Thoracic aorta (tissue), 2 donors: ENCODE data around the gene DMKN. TPM values are rescaled to one million over a fixed set of nuclear protein-coding genes. Genes with fewer than 3 reads are reported as not detected.

Experiments
- ATAC-seq: fragments of 150-250 bp; one replicate; pipeline ENCODE4 v1.8.0; 2017; ENCODE audit warnings: low read depth; ENCODE audit not compliant: insufficient number of reproducible peaks, low FRiP score
- DNase-seq: peaks from one replicate; pipeline ENCODE4 v3.0.0-alpha.2; 2020; ENCODE audit warnings: low spot score
- H3K27ac ChIP-seq, 2 donors: fragments of 200-600 bp; sonication (generic); 1 replicate in 1 of 2; 2 replicates in 1 of 2; pipeline ENCODE4 v1.5.1; 2016; ENCODE audit warnings: mild to moderate bottlenecking in 2 of 2, moderate library complexity in 2 of 2
- H3K27me3 ChIP-seq: fragments of 200-600 bp; sonication (generic); replicated peaks from 2 replicates; pipeline ENCODE4 v1.6.0; 2016; ENCODE audit warnings: mild to moderate bottlenecking; ENCODE audit not compliant: insufficient read depth
- H3K36me3 ChIP-seq: fragments of 200-600 bp; sonication (generic); one replicate; pipeline ENCODE4 v1.5.1; 2016
- H3K4me1 ChIP-seq, 2 donors: fragments of 200-600 bp; sonication (generic); 1 replicate in 1 of 2; 2 replicates in 1 of 2; pipeline versions ENCODE4 v1.5.1 to v1.6.0; 2016; ENCODE audit warnings: low read depth in 2 of 2, mild to moderate bottlenecking in 1 of 2; ENCODE audit not compliant: control insufficient read depth in 1 of 2
- H3K4me3 ChIP-seq: fragments of 200-600 bp; sonication (generic); 2 replicates; pipeline ENCODE4 v1.5.1; 2016; ENCODE audit warnings: mild to moderate bottlenecking
- H3K9me3 ChIP-seq: fragments of 200-600 bp; sonication (generic); 2 replicates; pipeline ENCODE4 v1.5.1; 2016
- total RNA-seq, 2 donors: library from RNA; depleted of rRNA; stranded (reverse); fragments of >200 nt; gene quantifications; one replicate each; pipeline versions ENCODE4 v1.1.0 to v1.2.3, GENCODE V29; 2016
- TF ChIP-seq, protein P1 (sequence below): fragments of 200-600 bp; sonication (generic); IDR thresholded peaks from one replicate; pipeline ENCODE4 v1.5.1; 2019; ENCODE audit warnings: antibody characterized with exemption

DMKN gene
- total RNA-seq, 2 donors from 2014 or later = 26.1 to 53.7 TPM

DNA sequence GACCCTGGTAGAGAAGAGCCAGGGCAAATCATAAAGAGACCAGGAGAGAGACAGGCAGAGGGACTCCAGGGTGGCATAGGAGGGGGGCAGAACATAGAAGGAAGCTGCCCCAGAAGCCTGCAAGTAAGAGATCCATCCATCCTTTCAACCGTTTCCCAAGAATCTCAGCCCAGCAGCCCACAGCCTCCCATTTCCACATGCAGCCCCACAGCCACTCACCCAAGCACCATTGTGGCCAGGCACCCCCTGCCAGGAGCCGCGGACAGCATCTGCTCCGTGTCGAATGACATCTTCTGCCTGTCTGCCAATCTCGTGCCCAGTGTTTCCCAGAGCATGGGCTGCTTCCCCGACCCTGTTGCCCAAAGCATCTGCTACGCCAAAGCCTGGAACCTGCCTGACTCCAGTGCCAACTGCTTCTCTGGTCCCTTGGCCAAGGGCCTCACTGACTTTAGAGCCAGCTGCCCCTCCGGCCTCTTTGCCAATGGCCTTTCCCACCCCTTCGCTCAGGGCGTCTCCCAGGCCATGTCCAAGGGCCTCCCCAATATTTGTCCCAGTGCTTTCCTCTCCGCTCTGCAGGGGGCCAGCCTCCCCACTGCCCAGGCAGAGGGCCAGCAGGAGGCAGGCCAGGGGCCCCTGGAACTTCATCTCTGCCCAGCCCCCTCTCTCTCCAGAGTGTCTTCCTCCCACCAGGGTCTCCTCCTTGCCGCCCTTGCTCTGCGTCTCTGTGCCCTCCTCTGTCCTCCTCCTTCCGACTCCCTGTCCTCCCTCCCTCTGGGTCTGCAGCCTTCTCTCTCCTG lies 420 bp downstream of the DMKN start:
- no peak overlapping the region for H3K27ac ChIP-seq
- peaks cover 6 to 9% of the 10 kb centered on the region in 2 donors for H3K4me1 ChIP-seq
- TF ChIP-seq, protein P1, sequence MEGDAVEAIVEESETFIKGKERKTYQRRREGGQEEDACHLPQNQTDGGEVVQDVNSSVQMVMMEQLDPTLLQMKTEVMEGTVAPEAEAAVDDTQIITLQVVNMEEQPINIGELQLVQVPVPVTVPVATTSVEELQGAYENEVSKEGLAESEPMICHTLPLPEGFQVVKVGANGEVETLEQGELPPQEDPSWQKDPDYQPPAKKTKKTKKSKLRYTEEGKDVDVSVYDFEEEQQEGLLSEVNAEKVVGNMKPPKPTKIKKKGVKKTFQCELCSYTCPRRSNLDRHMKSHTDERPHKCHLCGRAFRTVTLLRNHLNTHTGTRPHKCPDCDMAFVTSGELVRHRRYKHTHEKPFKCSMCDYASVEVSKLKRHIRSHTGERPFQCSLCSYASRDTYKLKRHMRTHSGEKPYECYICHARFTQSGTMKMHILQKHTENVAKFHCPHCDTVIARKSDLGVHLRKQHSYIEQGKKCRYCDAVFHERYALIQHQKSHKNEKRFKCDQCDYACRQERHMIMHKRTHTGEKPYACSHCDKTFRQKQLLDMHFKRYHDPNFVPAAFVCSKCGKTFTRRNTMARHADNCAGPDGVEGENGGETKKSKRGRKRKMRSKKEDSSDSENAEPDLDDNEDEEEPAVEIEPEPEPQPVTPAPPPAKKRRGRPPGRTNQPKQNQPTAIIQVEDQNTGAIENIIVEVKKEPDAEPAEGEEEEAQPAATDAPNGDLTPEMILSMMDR = no peak
- no peaks in the 10 kb centered on the region for H3K36me3 ChIP-seq
- no peak for DNase-seq
- H3K4me3 ChIP-seq = no peak overlapping the region
- H3K27me3 ChIP-seq = no peaks in the 10 kb centered on the region
- ATAC-seq = no peak
- no peaks in the 10 kb centered on the region for H3K9me3 ChIP-seq

DNA sequence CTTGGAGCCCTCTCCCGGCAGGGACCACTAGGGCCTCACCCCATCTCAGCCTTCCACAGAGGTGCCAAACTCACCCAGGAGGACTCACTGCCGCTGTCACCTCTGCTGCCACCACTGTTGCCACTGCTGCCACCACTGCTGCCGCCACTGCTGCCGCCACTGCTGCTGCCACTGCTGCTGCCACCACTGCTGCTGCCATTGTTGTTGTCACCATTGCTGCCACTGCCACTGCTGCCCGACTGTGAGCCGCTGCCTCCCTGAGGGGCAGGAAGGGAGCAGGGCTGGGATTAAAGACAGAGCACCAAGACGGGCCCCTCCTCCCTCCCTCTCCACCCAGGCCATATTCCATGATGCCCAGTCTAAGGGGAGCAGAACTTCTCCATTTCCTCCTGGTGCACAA lies 2.1 kb downstream of the DMKN start:
- TF ChIP-seq, protein P1 = no peak
- no peaks in the 10 kb centered on the region for H3K36me3 ChIP-seq
- no peaks in the 10 kb centered on the region for H3K27me3 ChIP-seq
- ATAC-seq = no peak
- H3K4me3 ChIP-seq = no peak overlapping the region
- no peak for DNase-seq
- peaks cover 6 to 9% of the 10 kb centered on the region in 2 donors for H3K4me1 ChIP-seq
- H3K27ac ChIP-seq = no peak overlapping the region
- H3K9me3 ChIP-seq = no peaks in the 10 kb centered on the region

DNA sequence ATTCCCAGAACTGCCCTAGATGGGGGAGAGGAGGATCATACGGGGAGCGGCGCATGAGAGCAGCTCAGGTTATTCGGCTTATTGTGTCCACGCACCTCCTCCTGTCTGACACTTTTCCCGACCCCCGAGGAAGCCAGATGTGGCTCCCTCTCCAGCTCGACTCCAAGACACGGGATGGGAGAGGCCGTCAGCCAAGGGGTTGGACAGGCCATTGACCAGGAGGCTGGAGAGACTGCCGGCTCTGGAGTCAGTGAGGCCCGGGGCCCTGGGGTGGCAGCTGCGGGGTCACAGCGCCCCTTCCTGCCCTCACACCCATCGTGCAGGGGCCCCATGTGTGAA lies 2.9 kb downstream of the DMKN start:
- TF ChIP-seq, protein P1 = no peak
- no peaks in the 10 kb centered on the region for H3K9me3 ChIP-seq
- no peak overlapping the region for H3K27ac ChIP-seq
- H3K27me3 ChIP-seq = no peaks in the 10 kb centered on the region
- H3K4me1 ChIP-seq = peaks cover 6 to 9% of the 10 kb centered on the region in 2 donors
- no peaks in the 10 kb centered on the region for H3K36me3 ChIP-seq
- ATAC-seq = no peak
- peak overlapping the region; percentile 77 for H3K4me3 ChIP-seq
- no peak for DNase-seq

DNA sequence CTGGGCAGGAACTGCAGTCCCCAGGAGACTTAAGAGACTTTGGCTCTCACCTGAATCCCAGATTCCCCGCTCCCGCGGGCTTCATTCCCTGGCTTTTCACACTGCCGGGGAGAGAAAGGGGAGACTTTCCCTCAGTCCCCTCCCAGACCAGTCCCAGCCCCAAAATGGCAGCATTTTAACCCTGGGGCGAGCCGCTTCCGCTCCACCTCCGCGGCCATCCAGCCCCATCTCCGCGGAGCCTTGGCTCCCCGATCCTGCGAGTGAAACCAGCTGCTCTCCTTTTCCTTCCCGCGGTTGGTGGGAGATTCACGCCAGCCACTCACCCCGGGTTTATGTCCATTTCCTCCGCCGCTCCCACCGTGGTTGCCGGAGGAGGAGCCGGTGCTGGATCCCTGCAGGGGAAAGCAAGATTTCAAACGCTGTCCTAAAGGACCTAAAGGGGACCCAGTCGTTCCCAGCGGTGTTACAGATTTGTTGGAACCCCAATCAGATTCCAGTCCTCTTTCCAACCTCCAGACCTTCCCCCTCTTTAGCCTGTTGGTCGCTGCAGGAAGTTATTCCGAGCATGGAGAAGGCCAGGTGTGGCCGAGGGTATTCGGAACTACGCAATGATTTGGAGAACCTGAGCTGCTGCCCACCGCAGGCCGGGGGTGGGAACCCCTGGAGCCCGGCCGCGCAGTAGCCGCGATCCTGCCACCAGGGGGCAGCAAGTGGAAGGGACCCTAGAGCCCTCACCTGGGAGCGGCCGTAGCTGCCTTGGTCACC lies 3.4 kb downstream of the DMKN start:
- DNase-seq (no peak), ATAC-seq (peak; percentile 63)
- Histone ChIP-seq H3K27ac (peak overlapping the region; percentile 54 to 79), H3K9me3 (no peaks in the 10 kb centered on the region), H3K36me3 (no peaks in the 10 kb centered on the region), H3K4me3 (peak overlapping the region; percentile 77), H3K27me3 (no peaks in the 10 kb centered on the region), H3K4me1 (peaks cover 6 to 9% of the 10 kb centered on the region in 2 donors)
- TF ChIP-seq, protein P1 = peak; percentile 93

DNA sequence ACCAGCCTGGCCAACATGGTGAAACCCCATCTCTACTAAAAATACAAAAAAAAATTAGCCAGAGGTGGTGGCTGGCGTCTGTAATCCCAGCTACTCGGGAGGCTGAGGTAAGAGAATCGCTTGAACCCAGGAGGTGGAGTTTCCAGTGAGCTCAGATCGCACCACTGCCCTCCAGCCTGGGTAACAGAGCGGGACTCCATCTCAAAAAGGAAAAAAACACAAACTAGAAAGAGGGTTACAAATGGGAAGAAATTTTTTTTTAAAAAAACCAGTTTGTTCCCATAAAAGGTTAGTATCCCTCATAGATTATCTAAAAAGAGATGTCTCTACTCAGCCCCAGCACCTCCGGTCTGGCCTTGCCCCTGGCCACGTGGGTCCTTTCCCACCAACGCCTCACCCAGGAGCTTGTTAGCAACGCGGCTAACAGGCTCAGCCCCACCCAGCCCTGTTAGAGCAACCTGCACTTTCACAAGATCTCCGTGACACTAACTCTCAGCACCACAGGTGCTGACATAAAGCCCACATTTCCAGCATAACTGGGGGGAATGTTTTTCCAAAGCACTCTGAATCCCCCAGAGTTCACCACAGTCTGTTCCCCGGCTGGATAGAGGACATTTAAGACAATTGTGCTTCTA lies 4.3 kb downstream of the DMKN start:
- no peak for ATAC-seq
- Histone ChIP-seq H3K27ac (peak overlapping the region; percentile 54 to 79), H3K4me3 (peak overlapping the region; percentile 77), H3K27me3 (no peaks in the 10 kb centered on the region), H3K4me1 (peaks cover 6 to 9% of the 10 kb centered on the region in 2 donors), H3K36me3 (no peaks in the 10 kb centered on the region), H3K9me3 (no peaks in the 10 kb centered on the region)
- no peak for DNase-seq
- TF ChIP-seq, protein P1 = no peak
